ENCODE results near the gene SLC5A3.

The SLC5A3 gene

GRCh38 chr21:34076835-34077234, 3.5 kb downstream of the SLC5A3 start:
- TF ChIP-seq GATA3 (IDR thresholded peaks at IDR 0.05; ENCODE audit: low read depth, low read length) (no peak), GATA2 (IDR thresholded peaks at IDR 0.05; ENCODE audit: low read depth, low read length) (no peak)

- TF ChIP-seq GATA3 (IDR thresholded peaks at IDR 0.05; ENCODE audit: low read depth, low read length) = no peak
- no peak for TF ChIP-seq GATA2 (IDR thresholded peaks at IDR 0.05; ENCODE audit: low read depth, low read length)
Measured at GRCh38 chr21:34077888-34078287, 4.5 kb downstream of the SLC5A3 start.

- no peak for TF ChIP-seq GATA2 (IDR thresholded peaks at IDR 0.05; ENCODE audit: low read depth, low read length)
Measured at GRCh38 chr21:34078915-34079314, 5.5 kb downstream of the SLC5A3 start.

- TF ChIP-seq GATA2 (IDR thresholded peaks at IDR 0.05; ENCODE audit: low read depth, low read length) = no peak
Measured at GRCh38 chr21:34080710-34081109, 7.3 kb downstream of the SLC5A3 start.

- no peak for TF ChIP-seq GATA2 (IDR thresholded peaks at IDR 0.05; ENCODE audit: low read depth, low read length)
- no peak for TF ChIP-seq GATA3 (IDR thresholded peaks at IDR 0.05; ENCODE audit: low read depth, low read length)
Measured at GRCh38 chr21:34082769-34083168, 9.4 kb downstream of the SLC5A3 start.

- TF ChIP-seq GATA2 (IDR thresholded peaks at IDR 0.05; ENCODE audit: low read depth, low read length) = no peak
- TF ChIP-seq GATA3 (IDR thresholded peaks at IDR 0.05; ENCODE audit: low read depth, low read length) = no peak
Measured at GRCh38 chr21:34083357-34083756, 10.0 kb downstream of the SLC5A3 start.

- TF ChIP-seq GATA2 (IDR thresholded peaks at IDR 0.05; ENCODE audit: low read depth, low read length) (no peak), GATA3 (IDR thresholded peaks at IDR 0.05; ENCODE audit: low read depth, low read length) (no peak)
Measured at GRCh38 chr21:34085129-34085528, 11.8 kb downstream of the SLC5A3 start.

GRCh38 chr21:34086887-34087306, 13.5 kb downstream of the SLC5A3 start:
- no peak; the same call in 1 of the 2 replicates for TF ChIP-seq GATA2 (IDR thresholded peaks at IDR 0.05; ENCODE audit: low read depth, low read length)
- no peak for TF ChIP-seq GATA3 (IDR thresholded peaks at IDR 0.05; ENCODE audit: low read depth, low read length)

GRCh38 chr21:34088752-34089151, 15.4 kb downstream of the SLC5A3 start:
- TF ChIP-seq GATA2 (IDR thresholded peaks at IDR 0.05; ENCODE audit: low read depth, low read length) = no peak
- TF ChIP-seq GATA3 (IDR thresholded peaks at IDR 0.05; ENCODE audit: low read depth, low read length) = no peak

GRCh38 chr21:34091032-34091431, 17.7 kb downstream of the SLC5A3 start:
- TF ChIP-seq GATA3 (IDR thresholded peaks at IDR 0.05; ENCODE audit: low read depth, low read length) (no peak), GATA2 (IDR thresholded peaks at IDR 0.05; ENCODE audit: low read depth, low read length) (no peak)

GRCh38 chr21:34091607-34092006, 18.2 kb downstream of the SLC5A3 start:
- TF ChIP-seq GATA3 (IDR thresholded peaks at IDR 0.05; ENCODE audit: low read depth, low read length) (no peak), GATA2 (IDR thresholded peaks at IDR 0.05; ENCODE audit: low read depth, low read length) (no peak)

- TF ChIP-seq GATA3 (IDR thresholded peaks at IDR 0.05; ENCODE audit: low read depth, low read length) = no peak
- TF ChIP-seq GATA2 (IDR thresholded peaks at IDR 0.05; ENCODE audit: low read depth, low read length) = no peak
Measured at GRCh38 chr21:34092262-34092921, 19.0 kb downstream of the SLC5A3 start.

- TF ChIP-seq GATA3 (IDR thresholded peaks at IDR 0.05; ENCODE audit: low read depth, low read length) (no peak), GATA2 (IDR thresholded peaks at IDR 0.05; ENCODE audit: low read depth, low read length) (no peak)
Measured at GRCh38 chr21:34093083-34093482, 19.7 kb downstream of the SLC5A3 start.

GRCh38 chr21:34094949-34095348, 21.6 kb downstream of the SLC5A3 start:
- TF ChIP-seq GATA2 (IDR thresholded peaks at IDR 0.05; ENCODE audit: low read depth, low read length) = no peak
- TF ChIP-seq GATA3 (IDR thresholded peaks at IDR 0.05; ENCODE audit: low read depth, low read length) = no peak

GRCh38 chr21:34097442-34097841, 24.1 kb downstream of the SLC5A3 start:
- TF ChIP-seq GATA3 (IDR thresholded peaks at IDR 0.05; ENCODE audit: low read depth, low read length) = no peak
- no peak for TF ChIP-seq GATA2 (IDR thresholded peaks at IDR 0.05; ENCODE audit: low read depth, low read length)

- TF ChIP-seq GATA2 (IDR thresholded peaks at IDR 0.05; ENCODE audit: low read depth, low read length) (no peak), GATA3 (IDR thresholded peaks at IDR 0.05; ENCODE audit: low read depth, low read length) (no peak)
Measured at GRCh38 chr21:34100337-34100736, 27.0 kb downstream of the SLC5A3 start.
